ENCODE data around the gene SLC16A7.

The SLC16A7 gene

GRCh38 chr12:59660148-59660547, 64.3 kb downstream of the SLC16A7 start:
- Histone ChIP-seq H3K36me3 (ENCODE audit: insufficient read depth, low read length) (peaks cover 13% of the 10 kb centered on the region; the same call in 1 of the 2 replicates), H3K4me1 (ENCODE audit: insufficient read depth, low read length, severe bottlenecking) (no peaks in the 10 kb centered on the region), H3K9ac (ENCODE audit: low read length) (no peak overlapping the region), H3K27me3 (ENCODE audit: insufficient read depth, low read length) (no peaks in the 10 kb centered on the region), H3K4me3 (ENCODE audit: low read depth, low read length, poor library complexity, severe bottlenecking) (no peak overlapping the region), H3F3A (ENCODE audit: insufficient read depth, low read length) (no peaks in the 10 kb centered on the region), H3K4me2 (ENCODE audit: low read length) (no peak overlapping the region), H2AFZ (ENCODE audit: low read length) (no peak overlapping the region), H4K20me1 (ENCODE audit: insufficient read depth, low read length) (no peaks in the 10 kb centered on the region), H3K9me2 (ENCODE audit: low read depth, low read length) (no peaks in the 10 kb centered on the region), H3K79me2 (ENCODE audit: insufficient read depth, low read length) (0 out of 2 replicates have a peak, but pooled peaks cover 2% of the 10 kb centered on the region), H3K9me3 (ENCODE audit: low read length) (no peaks in the 10 kb centered on the region), H3K27ac (ENCODE audit: low read depth, low read length, poor library complexity, severe bottlenecking) (no peak overlapping the region)
- TF ChIP-seq CTCF (IDR thresholded peaks at IDR 0.05; ENCODE audit: low read length) (no peak), EZH2 (IDR thresholded peaks at IDR 0.05; ENCODE audit: borderline replicate concordance, low read length) (no peak)

- H3K4me1 ChIP-seq (ENCODE audit: insufficient read depth, low read length, severe bottlenecking), result no peaks in the 10 kb centered on the region
These were observed 65.2 kb downstream of the SLC16A7 start for GRCh38 chr12:59660921-59661597.

DNA sequence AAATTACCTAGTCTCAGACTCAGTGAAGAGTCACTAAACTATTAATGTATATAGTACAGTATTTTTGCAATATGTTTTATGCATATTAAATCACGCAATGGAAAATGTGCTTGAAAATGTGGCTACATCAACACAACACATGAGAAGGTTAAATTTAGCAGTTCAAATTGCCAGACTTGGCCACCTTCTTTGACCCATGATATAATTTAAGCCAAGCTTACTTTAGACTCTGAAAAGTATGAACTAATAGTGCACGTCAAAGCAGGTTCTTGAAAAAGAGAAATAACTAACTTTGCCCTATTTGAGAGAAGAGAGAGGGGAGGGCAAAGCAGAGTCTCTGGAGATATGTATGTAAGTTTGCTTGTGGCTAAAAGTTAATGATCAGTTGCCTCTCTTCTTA, 68.7 kb downstream of the SLC16A7 start:
- Histone ChIP-seq H3K79me2 (ENCODE audit: insufficient read depth, low read length) (0 out of 2 replicates have a peak, but pooled peaks cover 2% of the 10 kb centered on the region), H2AFZ (ENCODE audit: low read length) (no peak overlapping the region), H3F3A (ENCODE audit: insufficient read depth, low read length) (no peaks in the 10 kb centered on the region), H3K27me3 (ENCODE audit: insufficient read depth, low read length) (no peaks in the 10 kb centered on the region), H3K4me2 (ENCODE audit: low read length) (no peak overlapping the region), H3K9ac (ENCODE audit: low read length) (no peak overlapping the region), H3K9me3 (ENCODE audit: low read length) (no peaks in the 10 kb centered on the region; the same call in 1 of the 2 replicates), H3K9me2 (ENCODE audit: low read depth, low read length) (no peaks in the 10 kb centered on the region), H3K36me3 (ENCODE audit: insufficient read depth, low read length) (no peaks in the 10 kb centered on the region), H3K4me3 (ENCODE audit: low read depth, low read length, poor library complexity, severe bottlenecking) (no peak overlapping the region), H4K20me1 (ENCODE audit: insufficient read depth, low read length) (no peaks in the 10 kb centered on the region), H3K27ac (ENCODE audit: low read depth, low read length, poor library complexity, severe bottlenecking) (no peak overlapping the region), H3K4me1 (ENCODE audit: insufficient read depth, low read length, severe bottlenecking) (no peaks in the 10 kb centered on the region)
- no peak for TF ChIP-seq CTCF (IDR thresholded peaks at IDR 0.05; ENCODE audit: low read length)
- TF ChIP-seq EZH2 (IDR thresholded peaks at IDR 0.05; ENCODE audit: borderline replicate concordance, low read length), result no peak

More at GRCh38 chr12:59660921-59661597, 65.2 kb downstream of the SLC16A7 start:
- Histone ChIP-seq H3K27me3 (ENCODE audit: insufficient read depth, low read length) (no peaks in the 10 kb centered on the region), H3K9me3 (ENCODE audit: low read length) (no peaks in the 10 kb centered on the region), H3F3A (ENCODE audit: insufficient read depth, low read length) (no peaks in the 10 kb centered on the region), H3K9ac (ENCODE audit: low read length) (no peak overlapping the region), H3K4me2 (ENCODE audit: low read length) (no peak overlapping the region), H3K27ac (ENCODE audit: low read depth, low read length, poor library complexity, severe bottlenecking) (no peak overlapping the region), H3K4me3 (ENCODE audit: low read depth, low read length, poor library complexity, severe bottlenecking) (no peak overlapping the region), H3K79me2 (ENCODE audit: insufficient read depth, low read length) (0 out of 2 replicates have a peak, but pooled peaks cover 2% of the 10 kb centered on the region), H3K9me2 (ENCODE audit: low read depth, low read length) (no peaks in the 10 kb centered on the region), H2AFZ (ENCODE audit: low read length) (no peak overlapping the region), H3K36me3 (ENCODE audit: insufficient read depth, low read length) (peaks cover 8% of the 10 kb centered on the region; the same call in 1 of the 2 replicates), H4K20me1 (ENCODE audit: insufficient read depth, low read length) (no peaks in the 10 kb centered on the region)
- no peak for TF ChIP-seq EZH2 (IDR thresholded peaks at IDR 0.05; ENCODE audit: borderline replicate concordance, low read length)
- no peak for TF ChIP-seq CTCF (IDR thresholded peaks at IDR 0.05; ENCODE audit: low read length)
